GM13977 (cell line): ENCODE data around the gene SEMA4D.

Experiments
- DNase-seq: peaks from one replicate; pipeline ENCODE4 v3.0.0; 2012; ENCODE audit warnings: low spot score
- CTCF ChIP-seq: IDR thresholded peaks from 2 replicates; pipeline ENCODE4 v1.5.1; 2012; ENCODE audit warnings: mild to moderate bottlenecking, control low read depth; ENCODE audit not compliant: insufficient read depth; ENCODE audit errors: extremely low read depth, missing control alignments
- in situ Hi-C: fragments of 300-500 bp; cut with MboI; formaldehyde crosslinking; loops from one replicate; pipeline ENCODE4 v1.12.0; 2022; ENCODE audit warnings: low sequenced_read_pairs, low pct_unique_long_range_greater_than_20kb, mixed read lengths, inconsistent platforms; ENCODE audit not compliant: unreplicated experiment

Gene SEMA4D

GRCh38 chr9:89519366-89519805, 21.5 kb upstream of the SEMA4D start:
- no peak for TF ChIP-seq CTCF
- no peak for DNase-seq
- in situ Hi-C loops, result no loop called here

- TF ChIP-seq CTCF, result no peak
- in situ Hi-C loops, result no loop called here
- no peak for DNase-seq
Measured at GRCh38 chr9:89518466-89519365, 20.8 kb upstream of the SEMA4D start.

GRCh38 chr9:89515416-89515815, 17.5 kb upstream of the SEMA4D start:
- DNase-seq, result no peak
- in situ Hi-C loops, result no loop called here
- no peak for TF ChIP-seq CTCF

GRCh38 chr9:89514956-89515355, 17.0 kb upstream of the SEMA4D start:
- DNase-seq, result no peak
- in situ Hi-C loops, result no loop called here
- no peak for TF ChIP-seq CTCF

DNA sequence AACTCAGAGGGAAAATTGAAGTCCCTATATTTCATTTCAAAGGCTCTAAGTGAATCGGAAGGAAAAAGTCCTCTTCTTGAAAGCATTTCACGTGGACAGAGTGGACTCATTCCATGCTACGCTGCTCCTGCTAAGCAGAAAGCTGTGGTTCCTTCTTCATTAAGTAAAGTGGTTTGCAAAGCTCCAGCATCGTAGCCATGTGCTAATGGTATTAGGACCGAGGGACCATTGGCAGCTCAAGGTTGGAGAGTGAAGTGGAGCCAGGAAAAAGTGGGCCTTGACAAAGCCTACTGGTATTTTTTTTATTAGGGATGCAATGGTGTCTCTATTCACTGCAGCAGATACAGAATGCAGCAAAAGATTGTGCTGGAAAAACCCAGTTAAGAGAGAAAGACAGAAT, 16.4 kb upstream of the SEMA4D start:
- no peak for DNase-seq
- in situ Hi-C loops, result no loop called here
- no peak for TF ChIP-seq CTCF

GRCh38 chr9:89513837-89514236, 15.9 kb upstream of the SEMA4D start:
- TF ChIP-seq CTCF, result no peak
- no peak for DNase-seq
- in situ Hi-C loops, result no loop called here
